ENCODE measurements around the gene CTNS.
A peak's percentile ranks its signal among the peaks of the same experiment; 100 is the strongest.

The CTNS gene

GRCh38 chr17:3636154-3636907 is at the start of gene CTNS, which contains the start of gene SHPK:
Gene CTNS, plus strand, starts transcription at chr17:3636760. Its CDS starts 3,447 bp downstream, at chr17:3640207.
Gene SHPK, minus strand, starts transcription at chr17:3636250. Its CDS starts 31 bp downstream, at chr17:3636219.
- DNase-seq: peak; percentile 81 to 95

DNA sequence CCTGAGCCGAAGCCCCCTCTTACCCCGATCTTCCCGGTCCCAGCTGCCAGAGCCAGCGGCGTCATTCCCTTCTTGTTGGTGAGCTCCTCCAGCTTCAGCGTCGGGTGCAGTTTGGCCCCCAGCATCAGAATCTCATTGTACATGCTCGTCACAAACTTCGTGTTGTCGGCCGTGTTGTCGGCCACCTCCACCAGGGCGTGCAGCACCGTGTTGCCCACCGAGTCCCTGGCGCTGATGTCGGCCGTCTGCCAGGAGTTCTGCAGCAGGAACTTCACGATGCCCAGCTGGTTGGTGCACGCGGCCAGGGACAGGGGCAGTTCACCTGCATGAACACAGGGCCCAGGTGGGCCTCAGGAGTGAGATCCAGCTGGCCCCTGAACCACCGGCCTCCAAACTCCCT is 46.8 kb upstream of the CTNS start:
- DNase-seq: no peak

DNA sequence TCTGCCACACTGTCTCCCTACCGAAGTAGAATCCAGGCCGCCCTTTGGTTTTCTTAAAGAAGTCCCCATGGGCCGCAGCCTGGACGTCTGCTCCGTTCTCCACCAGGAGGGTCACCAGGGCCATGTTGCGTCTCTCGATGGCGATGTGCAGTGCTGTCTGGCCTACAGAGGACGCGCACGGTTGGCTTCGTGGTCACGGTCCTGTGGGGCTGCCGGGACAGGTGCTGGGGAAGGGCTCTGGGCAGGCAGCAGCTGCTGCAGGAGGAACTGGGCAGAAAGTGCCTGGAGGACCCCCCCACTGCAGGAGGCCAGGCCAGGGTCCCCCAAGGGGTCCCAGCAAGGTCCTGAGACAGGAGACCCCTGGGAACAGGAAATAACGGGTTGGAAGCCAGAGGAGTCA is 46.3 kb upstream of the CTNS start:
- DNase-seq: no peak

- DNase-seq: no peak
Measured at GRCh38 chr17:3590768-3591167, 45.8 kb upstream of the CTNS start.

DNA sequence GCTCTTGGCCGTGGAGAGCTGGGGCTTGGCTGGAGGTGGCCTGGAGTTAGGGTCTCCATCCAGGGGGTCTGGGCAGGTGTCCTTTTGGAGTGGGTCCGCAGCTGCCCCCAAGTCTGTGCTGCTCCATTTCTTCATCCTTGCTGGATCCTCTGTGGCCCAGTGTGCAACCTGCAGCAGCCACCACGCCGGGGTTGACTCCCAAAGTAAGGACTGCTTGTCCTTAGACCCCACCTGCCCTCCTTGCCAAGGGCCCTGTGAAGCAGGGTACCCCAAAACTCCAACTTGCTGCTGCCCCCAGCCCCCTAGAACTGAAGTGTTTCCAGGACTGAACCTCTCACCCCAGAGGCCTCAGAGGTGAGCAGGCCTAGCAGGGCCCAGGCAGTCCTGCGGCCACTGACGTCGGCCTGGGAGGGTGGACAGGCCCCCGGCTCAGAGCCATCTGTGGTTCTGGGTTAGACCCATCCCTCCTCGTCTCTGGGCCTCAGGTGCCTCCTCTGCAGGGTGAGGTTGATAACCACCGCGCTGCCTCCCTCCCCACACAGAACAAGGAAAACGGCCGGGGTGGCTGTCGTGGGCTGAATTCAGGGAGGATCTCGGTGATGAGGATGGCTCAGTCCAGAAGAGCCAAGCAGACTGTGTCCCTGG is 44.2 kb upstream of the CTNS start:
- no peak for DNase-seq

- DNase-seq: no peak
Measured at GRCh38 chr17:3593384-3593783, 43.2 kb upstream of the CTNS start.

DNA sequence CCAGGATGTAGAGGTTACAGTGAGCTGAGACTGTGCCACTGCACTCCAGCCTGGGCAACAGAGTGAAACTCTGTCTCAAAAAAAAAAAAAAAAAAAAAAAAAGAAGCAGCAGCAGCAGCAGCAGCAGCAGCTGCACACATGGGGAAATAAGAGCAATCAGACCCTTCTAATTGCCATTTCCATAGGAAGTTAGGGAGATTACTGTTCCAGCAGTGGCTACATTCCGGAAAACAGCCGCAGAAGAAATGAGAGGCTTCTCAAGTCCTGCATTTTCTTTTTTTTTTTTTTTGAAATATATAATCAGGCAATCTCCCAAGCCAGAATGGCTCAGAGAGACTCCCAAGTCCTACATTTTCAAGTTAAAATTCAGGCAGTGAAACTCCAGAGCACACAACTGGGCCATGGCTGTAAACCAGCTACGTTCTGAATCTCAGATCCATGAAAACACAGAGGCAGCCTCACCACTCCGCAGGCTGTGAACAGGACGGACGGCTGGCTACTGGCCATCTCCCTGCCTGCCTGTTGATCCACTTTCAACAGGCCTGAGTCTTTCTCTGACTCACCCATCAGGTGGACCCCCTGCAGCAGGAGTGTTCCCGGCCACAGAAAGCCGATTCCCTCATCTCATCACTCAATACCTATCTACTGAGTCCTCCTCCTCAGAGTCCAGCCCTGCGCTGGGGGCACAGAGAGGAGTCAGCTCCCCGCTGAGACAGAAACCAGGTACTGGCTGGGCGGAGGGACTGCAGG is 42.3 kb upstream of the CTNS start:
- no peak for DNase-seq

GRCh38 chr17:3594976-3595375 is 41.6 kb upstream of the CTNS start:
- no peak for DNase-seq

GRCh38 chr17:3596804-3597464 is 39.6 kb upstream of the CTNS start:
- DNase-seq: no peak

- DNase-seq: no peak
Measured at GRCh38 chr17:3598078-3598477, 38.5 kb upstream of the CTNS start.

DNA sequence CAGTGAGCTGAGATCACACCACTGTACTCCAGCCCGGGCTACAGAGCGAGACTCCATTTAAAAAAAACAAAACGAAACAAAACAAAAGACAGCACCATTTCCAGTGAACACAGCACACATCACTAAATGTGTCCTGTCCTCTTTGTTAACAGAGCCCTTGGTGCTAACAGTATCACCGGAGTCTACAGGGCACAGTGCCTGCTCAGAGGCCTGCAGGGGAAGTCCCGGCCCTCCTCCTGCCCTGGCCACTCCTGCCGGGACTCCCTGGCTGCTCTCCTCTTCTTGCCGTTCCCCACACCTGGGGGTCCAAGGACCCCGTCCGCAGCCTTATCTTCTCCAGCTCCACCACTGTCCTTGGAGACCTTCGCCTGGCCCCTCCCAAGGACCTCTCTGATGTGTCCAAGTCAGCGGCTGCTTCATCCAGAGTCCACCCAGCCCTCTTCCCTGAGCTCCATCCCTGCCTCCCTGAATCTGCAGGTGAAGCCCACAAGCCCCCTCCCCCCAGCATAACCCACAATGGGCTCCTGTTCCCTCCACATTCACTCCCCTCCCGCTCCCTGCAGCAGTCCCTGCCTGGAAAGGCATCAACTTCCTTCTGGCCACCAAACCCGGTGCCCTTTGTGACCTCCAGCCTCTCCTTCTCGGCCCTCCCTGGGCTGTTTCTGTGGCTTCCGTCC is 35.9 kb upstream of the CTNS start:
- DNase-seq: no peak

GRCh38 chr17:3602499-3602898 is 34.1 kb upstream of the CTNS start:
- peak in 1 of 2 experiments; percentile 18 for DNase-seq

GRCh38 chr17:3603119-3603869 is 33.3 kb upstream of the CTNS start:
- DNase-seq: no peak

GRCh38 chr17:3603870-3604259 is 32.7 kb upstream of the CTNS start:
- no peak for DNase-seq

DNA sequence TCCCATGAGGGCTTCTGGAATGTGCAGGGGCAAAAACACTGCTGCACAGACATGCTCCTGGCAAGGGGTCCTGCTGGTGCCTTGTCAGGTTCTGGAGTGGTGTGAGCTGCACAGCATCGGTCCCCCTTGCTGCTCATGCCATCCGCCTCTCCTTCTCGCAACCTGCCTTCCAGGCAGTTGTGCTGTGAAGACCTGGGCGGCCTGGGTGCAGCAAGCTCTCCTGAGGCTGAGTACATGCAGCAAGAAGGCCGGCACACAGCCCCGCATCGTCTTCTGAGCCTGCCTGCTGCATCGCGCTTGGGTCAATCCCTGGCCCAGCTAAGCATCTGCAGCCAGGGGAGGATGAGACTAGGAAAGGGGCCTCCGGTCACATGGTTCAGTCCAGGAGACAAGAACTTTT is 26.9 kb upstream of the CTNS start:
- no peak for DNase-seq

DNA sequence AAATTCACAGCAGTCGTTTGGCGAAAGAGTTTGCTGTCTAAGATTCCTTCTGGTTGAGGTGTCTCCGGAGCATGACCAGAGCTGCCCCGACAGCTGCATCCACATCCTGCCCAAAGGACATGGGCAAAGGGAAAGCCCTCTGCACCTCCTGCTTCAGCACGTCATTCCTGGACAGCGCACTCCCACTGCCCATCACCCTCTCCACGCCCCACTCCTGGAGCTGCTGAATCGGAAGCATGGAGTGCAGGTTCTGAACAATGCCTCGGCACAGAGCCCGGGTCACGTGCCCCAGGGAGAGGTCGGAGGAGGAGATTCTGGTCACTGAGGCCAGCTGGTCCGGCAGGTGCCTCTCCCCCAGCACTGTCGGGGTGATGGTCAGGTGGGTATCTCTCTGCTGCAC is 26.0 kb upstream of the CTNS start:
- DNase-seq: no peak

DNA sequence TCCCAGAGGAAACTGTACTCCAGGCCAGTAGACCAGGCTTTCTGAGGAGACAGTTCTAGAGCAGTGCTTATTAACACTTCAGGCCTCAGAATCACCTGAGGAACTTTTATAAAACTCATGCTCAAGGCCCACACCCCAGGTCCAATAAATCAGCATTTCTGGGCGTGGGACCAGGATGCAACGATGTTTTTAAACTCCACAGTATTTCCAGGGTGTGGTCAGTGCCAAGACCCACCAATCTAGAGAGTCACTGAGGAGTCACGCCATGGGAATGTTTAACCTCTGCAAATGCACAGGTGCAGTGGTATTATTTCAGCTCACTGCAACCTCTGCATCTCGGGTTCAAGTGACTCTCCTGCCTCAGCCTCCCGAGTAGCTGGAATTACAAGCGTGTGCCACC is 23.4 kb upstream of the CTNS start:
- no peak for DNase-seq

DNA sequence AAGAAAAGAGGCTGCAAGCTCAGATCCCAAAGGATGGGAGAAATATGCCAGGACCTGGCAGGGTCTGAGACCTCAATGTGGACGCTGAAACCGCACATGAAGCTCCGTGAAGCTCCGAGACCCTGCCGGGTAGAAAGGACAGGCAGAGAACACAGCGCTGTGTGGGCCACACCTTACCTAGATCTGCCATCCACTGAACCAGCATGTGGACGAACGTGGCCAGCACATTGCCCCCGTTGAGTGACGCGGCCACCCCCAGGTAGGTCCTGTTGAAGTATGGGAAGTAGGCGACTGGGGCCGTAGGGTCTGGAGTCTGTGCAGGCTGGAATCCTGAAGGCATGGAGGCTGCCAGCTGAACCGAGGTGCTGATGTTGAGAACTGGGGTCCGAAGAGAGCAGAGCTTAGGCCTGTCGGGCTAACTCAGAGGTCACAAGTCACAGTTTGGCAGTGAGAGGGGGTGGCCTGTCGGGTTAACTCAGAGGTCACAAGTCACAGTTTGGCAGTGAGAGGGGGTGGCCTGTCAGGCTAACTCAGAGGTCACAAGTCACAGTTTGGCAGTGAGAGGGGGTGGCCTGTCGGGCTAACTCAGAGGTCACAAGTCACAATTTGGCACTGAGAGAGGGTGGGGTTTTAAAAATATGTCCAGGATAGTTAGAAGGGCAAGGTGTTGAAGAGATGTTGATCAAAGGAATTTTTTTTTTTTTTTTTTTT is 21.2 kb upstream of the CTNS start:
- no peak for DNase-seq

DNA sequence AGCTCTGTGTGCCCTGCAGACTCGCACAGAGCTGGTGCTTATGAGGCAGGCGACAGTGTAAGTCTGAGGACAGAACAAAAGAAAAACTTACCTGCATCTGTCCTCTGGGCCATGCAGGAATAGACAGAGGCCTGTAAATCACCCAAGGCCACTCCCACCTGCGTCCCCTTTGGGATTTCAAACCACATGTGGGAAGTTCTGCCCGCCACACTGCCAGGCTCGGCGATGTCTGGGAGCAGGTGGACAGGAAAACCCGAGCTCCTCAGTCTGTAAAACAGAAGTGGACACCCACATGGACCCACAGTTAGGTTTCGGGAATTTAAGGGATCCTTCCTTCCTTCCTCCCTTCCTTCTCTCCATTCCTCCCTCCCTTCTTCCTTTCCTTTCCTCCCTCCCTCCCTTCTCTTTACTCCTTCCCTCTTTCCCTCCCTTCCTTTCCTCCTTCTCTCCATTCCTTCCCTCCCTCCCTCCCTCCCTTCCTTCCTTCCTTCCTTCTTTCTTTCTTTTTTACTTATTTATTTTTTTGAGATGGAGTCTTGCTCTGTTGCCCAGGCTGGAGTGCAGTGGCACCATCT is 15.3 kb upstream of the CTNS start:
- no peak for DNase-seq

- no peak for DNase-seq
Measured at GRCh38 chr17:3622977-3623594, 13.5 kb upstream of the CTNS start.
